GM19238 (cell line): Measurements from ENCODE around the gene RBM45.

Source experiments
- DNase-seq: peaks from one replicate; pipeline ENCODE4 v3.0.0; 2011; ENCODE audit warnings: low spot score; ENCODE audit not compliant: insufficient read length

The RBM45 gene

GRCh38 chr2:178159966-178160365 lies 47.7 kb downstream of the RBM45 start:
- DNase-seq: no peak

GRCh38 chr2:178160601-178161000 lies 48.4 kb downstream of the RBM45 start:
- no peak for DNase-seq

- no peak for DNase-seq
Observed at GRCh38 chr2:178163395-178163794, 51.2 kb downstream of the RBM45 start.

- DNase-seq: no peak
Observed at GRCh38 chr2:178163911-178164310, 51.7 kb downstream of the RBM45 start.

GRCh38 chr2:178173657-178174056 lies 61.4 kb downstream of the RBM45 start:
- no peak for DNase-seq

- no peak for DNase-seq
Observed at GRCh38 chr2:178177066-178177679, 64.9 kb downstream of the RBM45 start.
